ENCODE data around the gene DNAAF8.

- TF ChIP-seq CTCF (IDR thresholded peaks at IDR 0.05) (no peak), POLR2A (IDR thresholded peaks at IDR 0.05) (no peak), POLR2AphosphoS5 (IDR thresholded peaks at IDR 0.05) (no peak), EP300 (IDR thresholded peaks at IDR 0.05) (no peak)
These were observed 13.8 kb downstream of the DNAAF8 start for GRCh38 chr16:4747906-4748681.
